Measurements from ENCODE around the gene TXN. TPM values are rescaled to one million over a fixed set of nuclear protein-coding genes. Genes with fewer than 3 reads are reported as not detected.
"Not testable (repeated sequence)": the region's sequence is repeated elsewhere in the genome, so short reads cannot be mapped to it uniquely, and the experiment has no call there.

The TXN gene
- total RNA-seq, 1 donor from 2014 or later = 422 TPM

DNA sequence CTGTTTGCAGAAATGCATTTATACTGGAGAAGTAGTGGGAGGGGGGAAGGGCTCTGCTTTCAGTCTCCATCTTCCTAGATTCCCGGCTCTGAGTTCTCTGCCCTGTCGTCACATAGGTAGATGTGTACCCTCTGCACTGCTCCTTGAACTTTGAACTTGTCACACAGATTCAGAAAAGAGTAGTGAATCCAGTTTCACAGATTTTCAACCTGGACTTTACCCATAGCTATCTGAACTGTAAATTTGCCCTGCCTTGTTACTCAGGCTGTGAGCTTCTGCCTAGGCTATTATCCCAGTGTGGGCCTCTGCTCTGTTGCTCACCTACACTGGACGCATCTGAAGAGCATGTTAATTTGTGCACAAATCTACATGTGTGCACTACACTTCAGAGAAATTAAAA, 35.5 kb downstream of the TXN start:
- Mint-ChIP-seq H3K4me1 (ENCODE audit: low read depth) (no peaks in the 10 kb centered on the region), H3K36me3 (ENCODE audit: low read depth) (no peaks in the 10 kb centered on the region), H3K27ac (no peak overlapping the region), H3K9me3 (no peaks in the 10 kb centered on the region), H3K27me3 (ENCODE audit: insufficient read depth) (peaks cover 18% of the 10 kb centered on the region), H3K4me3 (no peak overlapping the region)
- intact Hi-C loops (cut with micrococcal nuclease) = no loop called here
- DNase-seq (ENCODE audit: low spot score) = no peak

DNA sequence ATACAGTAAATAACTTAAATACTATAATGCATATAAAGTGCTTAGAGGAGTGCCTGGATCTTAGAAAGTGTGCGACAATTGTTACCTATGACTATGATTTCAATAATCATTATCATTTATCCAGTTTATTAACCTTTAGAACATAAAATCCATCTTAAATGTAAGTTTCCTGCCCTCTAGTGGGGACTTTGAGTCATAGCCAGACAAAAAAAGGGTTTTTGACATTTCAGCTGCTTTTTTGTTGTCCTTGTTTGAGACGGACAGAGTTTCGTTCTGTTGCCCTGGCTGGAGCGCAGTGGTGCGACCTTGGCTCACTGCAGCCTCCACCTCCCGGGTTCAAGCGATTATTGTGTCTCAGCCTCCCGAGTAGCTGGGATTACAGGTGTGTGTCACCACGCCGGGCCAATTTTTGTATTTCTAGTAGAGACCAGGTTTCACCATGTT, 38.6 kb downstream of the TXN start:
- intact Hi-C loops (cut with micrococcal nuclease) = loop anchor here (1.0 to 5.0 kb wide), 5 partner anchors 34 to 643 kb away; no protein-coding TSS in a partner anchor
- Mint-ChIP-seq H3K4me1 (ENCODE audit: low read depth) (peaks cover 6% of the 10 kb centered on the region), H3K4me3 (no peak overlapping the region), H3K36me3 (ENCODE audit: low read depth) (no peaks in the 10 kb centered on the region), H3K9me3 (no peaks in the 10 kb centered on the region), H3K27me3 (ENCODE audit: insufficient read depth) (peaks cover 15% of the 10 kb centered on the region), H3K27ac (no peak overlapping the region)
- DNase-seq (ENCODE audit: low spot score) = no peak

DNA sequence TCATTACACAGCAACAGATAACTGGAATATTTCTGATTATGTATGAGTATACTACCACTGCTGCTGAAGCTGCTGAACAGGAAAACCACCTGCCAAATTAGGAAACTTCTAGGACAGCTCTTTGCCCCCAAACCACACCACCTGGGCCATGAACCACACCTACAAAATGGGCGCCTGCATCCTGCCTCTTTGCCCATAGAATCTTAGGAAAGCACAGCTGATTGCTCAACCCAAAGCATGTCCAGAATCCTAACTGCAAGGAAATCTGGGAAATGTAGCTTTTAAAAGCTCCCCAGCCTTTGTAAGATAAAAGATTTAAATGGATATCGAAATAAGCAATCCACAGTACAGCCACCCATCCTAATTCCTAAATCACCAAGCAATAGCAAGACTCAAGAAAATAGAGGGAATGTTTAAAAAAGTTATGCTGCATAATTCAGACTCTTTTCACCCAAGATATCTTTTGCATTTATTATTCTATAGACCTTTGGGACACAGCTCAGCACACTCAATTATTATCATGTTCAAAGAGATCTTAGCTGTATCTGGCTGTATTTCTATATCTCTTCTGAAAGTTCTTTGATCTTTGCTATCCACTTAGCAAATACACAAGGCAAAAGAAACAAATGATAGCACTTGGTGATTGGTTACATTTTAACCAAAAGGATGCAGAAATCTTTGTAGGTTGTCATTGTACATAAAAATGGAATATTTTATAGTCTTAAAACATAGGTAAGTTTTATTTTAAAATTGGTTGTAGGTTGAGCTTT, 41.5 kb downstream of the TXN start:
- no peak for DNase-seq (ENCODE audit: low spot score)
- H3K27ac Mint-ChIP-seq = no peak overlapping the region
- H3K36me3 Mint-ChIP-seq (ENCODE audit: low read depth) = peaks cover 2% of the 10 kb centered on the region
- no peak overlapping the region for H3K4me3 Mint-ChIP-seq
- intact Hi-C loops (cut with micrococcal nuclease) = loop anchor here (5.0 kb wide), 1 partner anchor 167 kb away; no protein-coding TSS in a partner anchor
- peaks cover 12% of the 10 kb centered on the region for H3K27me3 Mint-ChIP-seq (ENCODE audit: insufficient read depth)
- no peaks in the 10 kb centered on the region for H3K9me3 Mint-ChIP-seq
- H3K4me1 Mint-ChIP-seq (ENCODE audit: low read depth) = peaks cover 6% of the 10 kb centered on the region

DNA sequence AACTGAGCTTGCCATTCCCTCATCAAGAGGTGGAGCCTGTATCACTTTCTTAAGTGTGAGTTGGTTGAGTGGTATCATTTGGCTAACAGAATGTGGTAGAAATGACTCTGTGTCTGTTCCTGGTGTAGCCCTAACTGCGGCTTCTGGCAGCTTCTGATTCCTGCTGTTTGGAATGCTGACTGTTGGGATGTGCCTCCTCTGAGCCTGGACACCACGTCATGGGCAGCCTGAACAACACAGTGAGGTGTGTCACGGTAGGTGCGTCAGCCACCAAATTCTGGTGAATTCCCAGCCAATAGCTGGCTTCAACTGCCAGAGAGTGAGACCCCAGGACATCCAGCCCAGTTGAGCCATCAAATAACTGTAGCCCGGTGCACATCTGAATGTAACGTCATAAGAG, 42.2 kb downstream of the TXN start:
- intact Hi-C loops (cut with micrococcal nuclease) = no loop called here
- H3K27ac Mint-ChIP-seq = no peak overlapping the region

DNA sequence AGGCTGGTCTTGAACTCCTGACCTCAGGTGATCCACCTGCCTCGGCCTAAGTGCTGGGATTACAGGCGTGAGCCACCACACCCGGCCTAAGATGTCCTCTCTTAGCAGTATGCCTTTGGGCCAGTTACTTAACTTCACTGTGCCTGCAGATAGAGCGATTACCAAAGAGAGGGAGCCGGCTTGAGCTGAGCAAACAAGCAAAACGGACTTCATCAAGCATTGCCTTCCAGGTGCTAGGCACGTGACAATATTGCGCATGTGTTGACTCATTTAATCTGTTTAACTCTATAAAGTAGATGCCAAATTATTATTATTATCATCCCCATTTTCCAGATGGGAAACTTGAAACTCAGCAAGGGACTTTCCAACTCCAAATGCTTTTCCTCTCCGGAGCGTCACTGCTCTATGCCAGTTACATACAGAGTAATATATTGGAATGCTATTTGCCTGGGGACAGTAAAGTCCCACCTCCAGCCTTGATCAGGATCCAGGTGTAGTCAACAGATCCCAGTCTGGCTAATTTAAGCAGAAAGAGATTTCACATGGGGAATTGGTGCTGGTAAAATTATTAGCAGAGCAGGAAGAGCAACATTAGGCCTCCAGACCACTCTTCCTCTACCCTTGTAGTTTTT, 42.8 kb downstream of the TXN start:
- H3K27ac Mint-ChIP-seq = no peak overlapping the region
- peaks cover 15% of the 10 kb centered on the region for H3K27me3 Mint-ChIP-seq (ENCODE audit: insufficient read depth)
- no peaks in the 10 kb centered on the region for H3K9me3 Mint-ChIP-seq
- DNase-seq (ENCODE audit: low spot score) = no peak
- peaks cover 2% of the 10 kb centered on the region for H3K36me3 Mint-ChIP-seq (ENCODE audit: low read depth)
- intact Hi-C loops (cut with micrococcal nuclease) = no loop called here
- H3K4me3 Mint-ChIP-seq = no peak overlapping the region
- peaks cover 6% of the 10 kb centered on the region for H3K4me1 Mint-ChIP-seq (ENCODE audit: low read depth)

More for the DNA sequence above, 42.2 kb downstream of the TXN start:
- peaks cover 6% of the 10 kb centered on the region for H3K4me1 Mint-ChIP-seq (ENCODE audit: low read depth)
- H3K9me3 Mint-ChIP-seq = no peaks in the 10 kb centered on the region
- DNase-seq (ENCODE audit: low spot score) = no peak
- H3K36me3 Mint-ChIP-seq (ENCODE audit: low read depth) = peaks cover 2% of the 10 kb centered on the region
- peaks cover 14% of the 10 kb centered on the region for H3K27me3 Mint-ChIP-seq (ENCODE audit: insufficient read depth)
- H3K4me3 Mint-ChIP-seq = no peak overlapping the region

DNA sequence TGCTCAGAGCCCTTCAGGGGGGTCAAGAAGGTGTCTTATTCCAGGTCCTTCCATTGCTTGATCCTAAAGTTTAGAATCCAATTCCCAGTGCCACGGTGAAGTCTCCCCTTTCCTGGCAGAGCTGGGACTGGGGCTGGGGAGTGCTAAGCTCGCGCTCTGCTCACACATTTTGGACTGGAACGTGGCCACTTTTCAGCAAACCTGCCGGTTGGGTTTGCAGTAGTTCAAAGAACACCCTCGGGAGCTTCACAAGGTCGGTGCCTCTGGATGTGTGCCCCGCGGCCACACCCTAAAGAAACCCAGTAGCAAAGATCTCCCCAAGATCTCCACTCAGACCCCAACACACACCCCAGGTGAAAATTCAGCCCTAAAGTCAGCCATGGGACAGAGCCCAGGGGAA, 48.3 kb downstream of the TXN start, which contains the start of gene C9orf152:
Gene C9orf152, minus strand, starts transcription at position 129 of the 400 bp plus-strand sequence. CDS start 580 bp downstream, outside the sequence.
- DNase-seq (ENCODE audit: low spot score) = no peak
- Mint-ChIP-seq H3K27me3 (ENCODE audit: insufficient read depth) (peaks cover 23% of the 10 kb centered on the region), H3K4me3 (no peak within 1 kb of the TSS), H3K4me1 (ENCODE audit: low read depth) (no peaks in the 10 kb centered on the region), H3K27ac (no peak within 1 kb of the TSS), H3K36me3 (ENCODE audit: low read depth) (peaks cover 2% of the 10 kb centered on the region), H3K9me3 (no peaks in the 10 kb centered on the region)
- intact Hi-C loops (cut with micrococcal nuclease) = no loop called here

DNA sequence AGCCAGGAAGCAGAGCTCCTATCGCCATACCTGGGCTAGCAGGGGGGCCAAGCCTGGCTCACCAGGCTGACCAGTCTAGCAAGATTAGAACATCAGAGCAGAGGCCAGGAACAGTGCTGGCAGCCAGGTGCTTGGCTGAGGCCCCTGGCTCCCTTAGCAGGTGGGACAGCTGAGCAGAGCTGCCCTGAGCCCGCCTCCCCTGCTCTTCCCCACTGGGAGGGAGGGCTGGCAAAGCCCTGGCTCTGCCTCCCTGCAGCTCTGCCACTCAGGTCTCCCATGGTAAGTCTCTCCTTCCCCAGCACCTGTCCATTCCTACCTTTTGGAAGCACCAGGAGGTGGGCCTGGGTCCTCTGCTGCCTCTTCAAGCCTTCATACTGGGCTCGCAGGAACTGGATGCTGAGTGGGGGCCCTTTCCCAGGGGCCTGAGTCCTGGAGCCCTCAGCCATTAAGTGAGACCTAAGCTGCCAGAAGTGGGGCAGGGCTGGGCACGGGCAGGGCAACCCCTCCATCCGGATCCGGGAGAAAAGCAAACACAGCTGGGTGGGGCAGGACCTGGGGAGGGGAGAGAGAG, 49.2 kb downstream of the TXN start:
- intact Hi-C loops (cut with micrococcal nuclease) = no loop called here
- H3K36me3 Mint-ChIP-seq (ENCODE audit: low read depth) = no peaks in the 10 kb centered on the region
- no peaks in the 10 kb centered on the region for H3K9me3 Mint-ChIP-seq
- H3K27me3 Mint-ChIP-seq (ENCODE audit: insufficient read depth) = peaks cover 28% of the 10 kb centered on the region
- no peak overlapping the region for H3K27ac Mint-ChIP-seq
- no peaks in the 10 kb centered on the region for H3K4me1 Mint-ChIP-seq (ENCODE audit: low read depth)
- H3K4me3 Mint-ChIP-seq = no peak overlapping the region
- no peak for DNase-seq (ENCODE audit: low spot score)

DNA sequence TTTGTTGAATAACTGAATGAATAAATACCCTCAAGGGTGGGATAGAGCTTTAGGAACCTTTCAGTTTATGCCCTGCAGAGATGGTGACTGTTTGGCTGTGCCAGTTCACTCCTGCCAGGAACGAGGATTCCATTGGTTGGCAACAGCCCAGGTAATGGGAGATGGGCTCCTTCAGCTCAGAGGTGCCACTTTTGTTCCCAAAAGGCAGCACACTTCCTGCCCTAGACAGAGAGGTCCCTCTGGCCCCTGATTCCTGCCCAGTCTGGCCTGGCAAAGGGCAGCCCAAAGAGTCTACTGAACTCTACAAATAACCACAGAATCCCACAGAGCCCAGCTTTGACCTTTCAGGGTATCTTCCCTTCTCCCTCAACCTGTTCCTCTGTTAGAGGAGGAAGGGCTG, 49.9 kb downstream of the TXN start:
- H3K4me3 Mint-ChIP-seq = no peak overlapping the region
- no peaks in the 10 kb centered on the region for H3K4me1 Mint-ChIP-seq (ENCODE audit: low read depth)

DNA sequence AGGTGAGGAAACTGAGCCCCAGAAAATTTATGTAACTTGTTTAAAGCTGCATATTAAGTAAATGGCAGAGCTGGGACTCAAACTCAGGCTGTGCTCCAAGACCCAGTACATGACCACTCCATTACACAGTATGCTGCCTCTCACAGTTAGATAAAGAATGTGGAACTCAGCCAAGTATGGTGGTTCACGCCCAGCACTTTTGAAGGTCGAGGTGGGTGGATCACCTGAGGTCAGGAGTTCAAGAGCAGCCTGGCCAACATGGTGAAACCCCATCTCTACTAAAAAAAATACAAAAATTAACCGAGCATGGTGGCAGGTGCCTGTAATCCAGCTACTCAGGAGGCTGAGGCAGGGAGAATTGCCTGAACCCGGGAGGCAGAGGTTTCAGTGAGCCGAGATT, 50.7 kb downstream of the TXN start:
- H3K9me3 Mint-ChIP-seq; H3K36me3 Mint-ChIP-seq (ENCODE audit: low read depth); H3K4me3 Mint-ChIP-seq; H3K27ac Mint-ChIP-seq; H3K4me1 Mint-ChIP-seq (ENCODE audit: low read depth); DNase-seq (ENCODE audit: low spot score); intact Hi-C loops (cut with micrococcal nuclease): not testable (repeated sequence)
- peaks cover 34% of the 10 kb centered on the region for H3K27me3 Mint-ChIP-seq (ENCODE audit: insufficient read depth)

More for the DNA sequence above, 49.9 kb downstream of the TXN start:
- Mint-ChIP-seq H3K36me3 (ENCODE audit: low read depth) (no peaks in the 10 kb centered on the region), H3K27me3 (ENCODE audit: insufficient read depth) (peaks cover 31% of the 10 kb centered on the region), H3K9me3 (no peaks in the 10 kb centered on the region), H3K27ac (no peak overlapping the region)
- DNase-seq (ENCODE audit: low spot score) = no peak
- intact Hi-C loops (cut with micrococcal nuclease) = no loop called here

DNA sequence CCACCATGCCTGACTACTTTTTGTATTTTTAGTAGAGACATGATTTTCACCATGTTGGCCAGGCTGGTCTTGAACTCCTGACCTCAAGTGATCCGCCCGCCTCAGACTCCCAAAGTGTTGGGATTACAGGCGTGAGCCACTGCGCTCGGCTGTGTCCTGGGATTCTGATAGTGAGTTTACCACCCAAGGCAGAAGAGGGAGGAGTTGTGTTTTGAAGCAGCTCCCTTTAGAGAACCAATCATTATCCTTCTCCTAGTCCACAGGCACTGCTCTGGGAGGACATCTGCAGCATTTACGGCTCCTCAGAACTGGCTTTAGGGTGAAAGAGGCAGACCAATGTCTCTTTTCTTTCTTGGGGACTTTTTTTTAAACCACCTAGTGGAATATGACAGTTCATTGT, 54.1 kb downstream of the TXN start:
- intact Hi-C loops (cut with micrococcal nuclease) = no loop called here
- Mint-ChIP-seq H3K27me3 (ENCODE audit: insufficient read depth) (peaks cover 24% of the 10 kb centered on the region), H3K27ac (no peak overlapping the region)

DNA sequence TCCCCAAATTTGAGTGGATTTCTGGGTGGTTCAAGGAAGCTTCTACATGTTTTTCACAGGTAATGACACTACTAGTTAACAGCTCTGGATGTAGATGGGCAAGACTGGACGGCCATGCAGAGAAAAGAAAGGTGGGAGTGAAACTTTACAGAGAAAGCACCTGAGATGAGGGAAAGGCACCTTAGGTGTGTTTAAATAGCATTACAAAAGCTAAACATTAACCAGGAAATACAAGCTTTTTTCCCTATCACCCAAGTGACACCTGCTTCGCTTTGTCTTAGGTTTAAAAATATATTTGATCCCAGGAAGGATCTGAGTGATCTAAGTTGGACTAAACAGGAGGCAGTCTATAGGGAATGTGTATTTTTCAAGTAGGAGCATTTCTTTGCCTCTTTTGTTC, 56.7 kb downstream of the TXN start:
- no peaks in the 10 kb centered on the region for H3K9me3 Mint-ChIP-seq
- intact Hi-C loops (cut with micrococcal nuclease) = no loop called here
- H3K4me3 Mint-ChIP-seq = no peak overlapping the region
- peaks cover 16% of the 10 kb centered on the region for H3K27me3 Mint-ChIP-seq (ENCODE audit: insufficient read depth)
- no peaks in the 10 kb centered on the region for H3K4me1 Mint-ChIP-seq (ENCODE audit: low read depth)
- no peak overlapping the region for H3K27ac Mint-ChIP-seq
- no peak for DNase-seq (ENCODE audit: low spot score)
- no peaks in the 10 kb centered on the region for H3K36me3 Mint-ChIP-seq (ENCODE audit: low read depth)

More for the DNA sequence above, 54.1 kb downstream of the TXN start:
- no peak for DNase-seq (ENCODE audit: low spot score)
- Mint-ChIP-seq H3K9me3 (no peaks in the 10 kb centered on the region), H3K36me3 (ENCODE audit: low read depth) (no peaks in the 10 kb centered on the region), H3K4me3 (no peak overlapping the region), H3K4me1 (ENCODE audit: low read depth) (no peaks in the 10 kb centered on the region)

DNA sequence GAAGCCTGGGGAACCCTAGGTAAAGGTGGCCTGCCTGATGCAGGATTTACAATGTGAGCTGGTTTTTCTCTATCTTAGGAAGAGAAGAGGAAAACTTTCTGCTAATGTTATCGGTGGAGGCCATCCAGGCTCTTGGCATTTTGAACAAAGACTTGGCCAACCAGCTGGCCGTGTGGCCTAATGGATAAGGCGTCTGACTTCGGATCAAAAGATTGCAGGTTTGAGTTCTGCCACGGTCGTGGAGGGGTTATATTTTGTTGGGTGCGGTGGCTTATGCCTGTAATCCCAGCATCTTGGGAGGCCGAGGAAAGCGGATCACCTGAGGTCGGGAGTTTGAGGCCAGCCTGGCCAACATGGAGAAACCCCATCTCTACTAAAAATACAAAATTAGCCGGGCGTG, 58.0 kb downstream of the TXN start:
- Mint-ChIP-seq H3K9me3 (no peaks in the 10 kb centered on the region), H3K27me3 (ENCODE audit: insufficient read depth) (peaks cover 14% of the 10 kb centered on the region)
- intact Hi-C loops (cut with micrococcal nuclease) = no loop called here

More for the DNA sequence above, 58.0 kb downstream of the TXN start:
- DNase-seq (ENCODE audit: low spot score) = no peak
- Mint-ChIP-seq H3K4me1 (ENCODE audit: low read depth) (peaks cover 5% of the 10 kb centered on the region), H3K27ac (no peak overlapping the region), H3K36me3 (ENCODE audit: low read depth) (no peaks in the 10 kb centered on the region), H3K4me3 (no peak overlapping the region)
